Astrocyte of the cerebellum (primary cell): ENCODE results near the gene TAAR6.

ENCODE experiments used
- DNase-seq: peaks from one replicate; pipeline ENCODE4 v3.0.0-alpha.2; 2011; ENCODE audit warnings: low read depth
- H3K4me3 ChIP-seq: 2 replicates; pipeline ENCODE4 v1.5.1; 2011; ENCODE audit warnings: mild to moderate bottlenecking, low read depth, low read length, moderate library complexity
- in situ Hi-C: cut with HindIII; loops from 2 replicates; pipeline ENCODE4 v1.10.0; 2017; ENCODE audit warnings: low sequenced_read_pairs
- TF ChIP-seq, protein P1 (sequence below): IDR thresholded peaks from 2 replicates; pipeline ENCODE4 v1.5.1; 2012; ENCODE audit warnings: low read length, low read depth, moderate library complexity, mild to moderate bottlenecking; ENCODE audit errors: missing control alignments

Gene TAAR6, protein sequence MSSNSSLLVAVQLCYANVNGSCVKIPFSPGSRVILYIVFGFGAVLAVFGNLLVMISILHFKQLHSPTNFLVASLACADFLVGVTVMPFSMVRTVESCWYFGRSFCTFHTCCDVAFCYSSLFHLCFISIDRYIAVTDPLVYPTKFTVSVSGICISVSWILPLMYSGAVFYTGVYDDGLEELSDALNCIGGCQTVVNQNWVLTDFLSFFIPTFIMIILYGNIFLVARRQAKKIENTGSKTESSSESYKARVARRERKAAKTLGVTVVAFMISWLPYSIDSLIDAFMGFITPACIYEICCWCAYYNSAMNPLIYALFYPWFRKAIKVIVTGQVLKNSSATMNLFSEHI

DNA sequence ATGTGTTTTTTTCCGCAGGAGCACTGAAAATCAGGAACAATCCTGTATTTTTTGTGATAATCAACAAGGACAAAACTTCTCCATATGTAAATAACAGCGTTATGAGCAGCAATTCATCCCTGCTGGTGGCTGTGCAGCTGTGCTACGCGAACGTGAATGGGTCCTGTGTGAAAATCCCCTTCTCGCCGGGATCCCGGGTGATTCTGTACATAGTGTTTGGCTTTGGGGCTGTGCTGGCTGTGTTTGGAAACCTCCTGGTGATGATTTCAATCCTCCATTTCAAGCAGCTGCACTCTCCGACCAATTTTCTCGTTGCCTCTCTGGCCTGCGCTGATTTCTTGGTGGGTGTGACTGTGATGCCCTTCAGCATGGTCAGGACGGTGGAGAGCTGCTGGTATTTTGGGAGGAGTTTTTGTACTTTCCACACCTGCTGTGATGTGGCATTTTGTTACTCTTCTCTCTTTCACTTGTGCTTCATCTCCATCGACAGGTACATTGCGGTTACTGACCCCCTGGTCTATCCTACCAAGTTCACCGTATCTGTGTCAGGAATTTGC lies at the start of gene TAAR6:
TSS of gene TAAR6 (plus strand) at position 102 of the 557 bp plus-strand sequence. CDS start at position 102, 0 bp downstream.
- H3K4me3 ChIP-seq, result no peak within 1 kb of the TSS
- TF ChIP-seq, protein P1, sequence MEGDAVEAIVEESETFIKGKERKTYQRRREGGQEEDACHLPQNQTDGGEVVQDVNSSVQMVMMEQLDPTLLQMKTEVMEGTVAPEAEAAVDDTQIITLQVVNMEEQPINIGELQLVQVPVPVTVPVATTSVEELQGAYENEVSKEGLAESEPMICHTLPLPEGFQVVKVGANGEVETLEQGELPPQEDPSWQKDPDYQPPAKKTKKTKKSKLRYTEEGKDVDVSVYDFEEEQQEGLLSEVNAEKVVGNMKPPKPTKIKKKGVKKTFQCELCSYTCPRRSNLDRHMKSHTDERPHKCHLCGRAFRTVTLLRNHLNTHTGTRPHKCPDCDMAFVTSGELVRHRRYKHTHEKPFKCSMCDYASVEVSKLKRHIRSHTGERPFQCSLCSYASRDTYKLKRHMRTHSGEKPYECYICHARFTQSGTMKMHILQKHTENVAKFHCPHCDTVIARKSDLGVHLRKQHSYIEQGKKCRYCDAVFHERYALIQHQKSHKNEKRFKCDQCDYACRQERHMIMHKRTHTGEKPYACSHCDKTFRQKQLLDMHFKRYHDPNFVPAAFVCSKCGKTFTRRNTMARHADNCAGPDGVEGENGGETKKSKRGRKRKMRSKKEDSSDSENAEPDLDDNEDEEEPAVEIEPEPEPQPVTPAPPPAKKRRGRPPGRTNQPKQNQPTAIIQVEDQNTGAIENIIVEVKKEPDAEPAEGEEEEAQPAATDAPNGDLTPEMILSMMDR, result no peak
- in situ Hi-C loops, result no loop called here

DNA sequence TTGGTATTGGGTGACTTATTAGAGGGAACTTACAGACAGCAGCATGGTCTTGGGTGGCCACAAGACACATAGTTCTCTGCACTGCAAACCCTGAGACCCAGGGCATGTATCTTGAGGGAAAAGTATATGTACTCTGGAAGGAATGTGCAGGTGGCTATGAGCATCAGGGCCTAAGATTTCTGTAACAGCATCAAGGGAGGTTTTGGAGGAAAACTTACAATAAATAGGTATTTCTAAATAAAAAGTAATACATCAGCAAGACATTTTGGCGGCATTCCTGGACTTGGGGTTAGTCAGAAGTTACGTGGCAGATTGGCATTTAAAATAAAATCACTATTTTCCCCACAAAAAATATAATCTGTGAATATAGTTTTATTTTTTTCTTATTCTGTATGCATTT lies 49.2 kb upstream of the TAAR6 start:
- in situ Hi-C loops, result no loop called here
- TF ChIP-seq, protein P1, result no peak
- no peak overlapping the region for H3K4me3 ChIP-seq
- DNase-seq, result peak; percentile 8

More for the DNA sequence above, at the start of gene TAAR6:
- no peak for DNase-seq

DNA sequence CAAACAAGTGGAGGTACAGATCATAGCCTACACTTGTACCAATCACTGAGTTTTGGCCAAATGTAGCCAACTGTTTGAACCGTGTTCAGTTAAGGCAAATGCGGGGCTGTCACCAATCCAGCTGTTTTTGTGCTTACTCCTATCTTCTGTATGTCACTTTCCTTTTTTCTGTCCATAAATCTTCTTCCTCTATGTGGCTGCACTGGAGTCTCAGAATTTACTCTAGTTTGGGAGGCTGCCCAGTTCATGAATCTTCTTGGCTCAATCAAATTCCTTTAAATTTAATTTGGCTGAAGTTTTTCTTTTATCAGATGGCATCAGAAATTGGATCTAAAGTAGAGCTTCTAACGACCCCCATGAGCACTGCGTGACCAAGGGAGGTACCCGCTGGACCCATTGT lies 45.5 kb upstream of the TAAR6 start:
- DNase-seq, result no peak
- TF ChIP-seq, protein P1, result no peak

DNA sequence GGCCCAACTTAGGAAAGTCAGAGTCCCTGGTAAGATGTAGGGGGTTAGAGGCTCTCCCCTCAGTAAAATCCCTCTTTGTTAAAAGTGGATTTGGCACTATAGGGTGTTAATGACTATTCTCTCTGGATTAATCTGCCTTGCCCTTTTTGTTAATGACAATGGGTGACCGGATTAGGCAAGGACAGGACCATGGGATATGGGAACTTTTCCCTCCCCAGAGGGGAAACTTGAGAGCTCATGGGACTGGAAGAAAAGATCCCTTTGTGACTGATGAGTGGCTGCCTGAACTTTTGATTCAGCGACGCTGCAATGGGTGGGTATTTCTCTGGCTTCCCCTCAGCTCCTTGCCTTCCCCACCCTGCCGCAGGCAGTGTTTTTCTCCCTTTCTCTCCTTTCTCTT lies 44.3 kb upstream of the TAAR6 start:
- no peak for DNase-seq
- in situ Hi-C loops, result loop anchor here (25.0 kb wide), 1 partner anchor 261 kb away; the partner anchor contains the start of gene SLC18B1
- no peak overlapping the region for H3K4me3 ChIP-seq
- TF ChIP-seq, protein P1, result no peak

More for the DNA sequence above, 45.5 kb upstream of the TAAR6 start:
- in situ Hi-C loops, result loop anchor here (25.0 kb wide), 1 partner anchor 263 kb away; the partner anchor contains the start of gene SLC18B1
- no peak overlapping the region for H3K4me3 ChIP-seq

DNA sequence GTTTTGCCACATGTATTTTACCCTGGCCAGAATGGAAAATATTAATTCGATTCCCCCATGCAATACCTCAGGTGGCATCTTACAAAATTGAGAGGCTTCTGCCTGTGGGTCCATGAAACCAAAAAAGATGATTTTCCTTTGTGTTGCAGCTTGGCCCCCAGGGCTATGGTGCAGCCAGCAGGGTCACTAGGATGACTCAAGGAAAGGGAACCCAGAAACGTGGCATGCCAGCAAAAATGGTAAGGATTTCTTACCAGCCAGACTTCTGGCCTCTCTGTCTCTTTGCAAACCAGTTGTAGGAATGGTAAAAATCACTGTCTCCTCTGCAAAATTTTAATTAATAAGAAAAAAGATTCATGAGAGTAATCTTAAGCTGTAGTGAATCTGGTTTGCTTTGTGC lies 43.7 kb upstream of the TAAR6 start:
- no peak overlapping the region for H3K4me3 ChIP-seq
- DNase-seq, result no peak
- TF ChIP-seq, protein P1, result no peak
- in situ Hi-C loops, result loop anchor here (25.0 kb wide), 1 partner anchor 261 kb away; the partner anchor contains the start of gene SLC18B1

DNA sequence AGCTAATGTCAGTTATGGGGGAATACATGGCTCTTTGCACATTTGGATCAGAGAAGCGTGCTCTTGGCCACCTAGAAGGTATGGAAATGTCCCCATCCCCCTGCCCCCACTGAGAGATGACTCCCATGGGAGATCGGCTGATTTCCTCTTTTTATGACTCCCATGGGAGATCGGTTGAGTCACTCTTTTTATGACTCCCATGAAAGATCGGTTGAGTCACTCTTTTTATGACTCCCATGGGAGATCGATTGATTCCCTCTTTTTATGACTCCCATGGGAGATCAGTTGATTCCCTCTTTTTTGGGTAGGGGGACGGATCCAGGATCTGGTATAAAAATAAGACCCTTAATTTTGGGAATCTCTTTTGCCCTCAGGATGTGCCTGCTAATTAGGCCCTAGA lies 42.3 kb upstream of the TAAR6 start:
- in situ Hi-C loops, result loop anchor here (25.0 kb wide), 1 partner anchor 260 kb away; the partner anchor contains the start of gene SLC18B1
- TF ChIP-seq, protein P1, result no peak
- H3K4me3 ChIP-seq, result no peak overlapping the region
- no peak for DNase-seq
